ENCODE results near the gene MRPL28.

- no peak for TF ChIP-seq POLR2A (IDR thresholded peaks at IDR 0.05)
- TF ChIP-seq, protein P1, sequence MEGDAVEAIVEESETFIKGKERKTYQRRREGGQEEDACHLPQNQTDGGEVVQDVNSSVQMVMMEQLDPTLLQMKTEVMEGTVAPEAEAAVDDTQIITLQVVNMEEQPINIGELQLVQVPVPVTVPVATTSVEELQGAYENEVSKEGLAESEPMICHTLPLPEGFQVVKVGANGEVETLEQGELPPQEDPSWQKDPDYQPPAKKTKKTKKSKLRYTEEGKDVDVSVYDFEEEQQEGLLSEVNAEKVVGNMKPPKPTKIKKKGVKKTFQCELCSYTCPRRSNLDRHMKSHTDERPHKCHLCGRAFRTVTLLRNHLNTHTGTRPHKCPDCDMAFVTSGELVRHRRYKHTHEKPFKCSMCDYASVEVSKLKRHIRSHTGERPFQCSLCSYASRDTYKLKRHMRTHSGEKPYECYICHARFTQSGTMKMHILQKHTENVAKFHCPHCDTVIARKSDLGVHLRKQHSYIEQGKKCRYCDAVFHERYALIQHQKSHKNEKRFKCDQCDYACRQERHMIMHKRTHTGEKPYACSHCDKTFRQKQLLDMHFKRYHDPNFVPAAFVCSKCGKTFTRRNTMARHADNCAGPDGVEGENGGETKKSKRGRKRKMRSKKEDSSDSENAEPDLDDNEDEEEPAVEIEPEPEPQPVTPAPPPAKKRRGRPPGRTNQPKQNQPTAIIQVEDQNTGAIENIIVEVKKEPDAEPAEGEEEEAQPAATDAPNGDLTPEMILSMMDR (IDR thresholded peaks at IDR 0.05) = no peak
Measured at GRCh38 chr16:354971-355461, 15.3 kb downstream of the MRPL28 start.
